HAP-1 (cell line): Measurements from ENCODE around the gene CHRDL1.
"Not testable (repeated sequence)": the region's sequence is repeated elsewhere in the genome, so short reads cannot be mapped to it uniquely, and the experiment has no call there.

Experiments used
- DNase-seq, 2 experiments: peaks; one replicate each; pipeline ENCODE4 v3.0.0-alpha.2; 2016 to 2020; ENCODE audit warnings: low spot score in 2 of 2
- H3K27me3 ChIP-seq: fragments of 250-450 bp; sonication (Bioruptor Pico); 2 replicates; pipeline ENCODE4 v1.5.1; 2020; ENCODE audit warnings: low read depth, mild to moderate bottlenecking, moderate library complexity
- H3K36me3 ChIP-seq: fragments of 250-450 bp; sonication (Bioruptor Pico); replicated peaks from 2 replicates; pipeline ENCODE4 v1.5.1; 2020; ENCODE audit warnings: mild to moderate bottlenecking
- H3K4me1 ChIP-seq: fragments of 250-450 bp; sonication (Bioruptor Pico); 2 replicates; pipeline ENCODE4 v1.5.1; 2020; ENCODE audit warnings: mild to moderate bottlenecking
- H3K4me3 ChIP-seq: fragments of 250-450 bp; sonication (Bioruptor Pico); 2 replicates; pipeline ENCODE4 v1.5.1; 2020; ENCODE audit warnings: mild to moderate bottlenecking, moderate library complexity
- H3K9me3 ChIP-seq: fragments of 250-450 bp; sonication (Bioruptor Pico); 2 replicates; pipeline ENCODE4 v1.5.1; 2020; ENCODE audit warnings: mild to moderate bottlenecking, moderate library complexity
- in situ Hi-C: fragments of 300-500 bp; cut with MboI; formaldehyde crosslinking; loops from 3 replicates; pipeline ENCODE4 v1.14.3; 2020; ENCODE audit warnings: low sequenced_read_pairs, inconsistent platforms, mixed read lengths

Gene CHRDL1, protein sequence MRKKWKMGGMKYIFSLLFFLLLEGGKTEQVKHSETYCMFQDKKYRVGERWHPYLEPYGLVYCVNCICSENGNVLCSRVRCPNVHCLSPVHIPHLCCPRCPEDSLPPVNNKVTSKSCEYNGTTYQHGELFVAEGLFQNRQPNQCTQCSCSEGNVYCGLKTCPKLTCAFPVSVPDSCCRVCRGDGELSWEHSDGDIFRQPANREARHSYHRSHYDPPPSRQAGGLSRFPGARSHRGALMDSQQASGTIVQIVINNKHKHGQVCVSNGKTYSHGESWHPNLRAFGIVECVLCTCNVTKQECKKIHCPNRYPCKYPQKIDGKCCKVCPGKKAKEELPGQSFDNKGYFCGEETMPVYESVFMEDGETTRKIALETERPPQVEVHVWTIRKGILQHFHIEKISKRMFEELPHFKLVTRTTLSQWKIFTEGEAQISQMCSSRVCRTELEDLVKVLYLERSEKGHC

DNA sequence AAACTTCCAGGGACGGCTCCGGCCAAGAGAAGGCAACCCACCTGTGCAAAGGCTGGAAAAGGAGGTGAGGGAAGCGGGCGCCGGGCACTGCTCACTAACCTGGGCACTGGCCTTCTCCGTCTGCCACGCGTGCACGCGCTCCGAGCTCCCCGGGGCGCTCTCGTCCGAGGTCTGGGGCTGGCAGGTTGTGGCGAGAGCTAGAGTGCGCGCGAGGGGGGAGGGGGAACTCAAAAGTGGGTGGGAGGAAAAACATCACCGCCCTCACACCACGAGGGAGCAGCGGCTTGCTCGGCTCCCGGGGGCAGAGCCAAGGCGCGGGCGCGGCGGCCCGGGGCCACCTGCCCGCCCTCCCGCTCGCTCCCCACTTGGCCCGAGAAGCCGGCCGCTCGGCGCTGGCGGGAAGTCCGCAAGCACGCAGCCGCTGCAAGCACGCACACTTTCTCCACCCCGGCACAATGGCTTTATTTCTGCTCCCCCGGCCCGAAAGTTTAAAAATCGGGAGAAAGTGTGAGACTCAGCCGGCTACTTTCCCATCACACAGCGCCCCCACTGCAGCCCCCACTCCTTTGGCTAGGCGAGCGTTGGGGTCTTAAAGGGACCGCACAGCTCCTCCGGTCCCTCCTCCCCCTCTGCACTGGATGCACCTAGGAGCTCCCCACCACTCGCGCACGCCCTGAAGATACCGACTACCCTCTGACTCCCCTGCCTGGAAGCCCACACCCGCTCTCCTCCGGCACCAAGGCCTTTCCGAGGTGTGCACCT lies at the start of gene CHRDL1:
CHRDL1 (minus strand) TSS at position 173 of the 762 bp plus-strand sequence. CDS start 3,636 bp downstream, outside the sequence.
- H3K4me3 ChIP-seq: peak within 1 kb of the TSS; percentile 35
- peaks cover 19% of the 10 kb centered on the region for H3K4me1 ChIP-seq
- in situ Hi-C loops: no loop called here
- H3K9me3 ChIP-seq: no peaks in the 10 kb centered on the region
- DNase-seq: peak; percentile 65 to 91
- no peaks in the 10 kb centered on the region for H3K27me3 ChIP-seq
- no peaks in the 10 kb centered on the region for H3K36me3 ChIP-seq

DNA sequence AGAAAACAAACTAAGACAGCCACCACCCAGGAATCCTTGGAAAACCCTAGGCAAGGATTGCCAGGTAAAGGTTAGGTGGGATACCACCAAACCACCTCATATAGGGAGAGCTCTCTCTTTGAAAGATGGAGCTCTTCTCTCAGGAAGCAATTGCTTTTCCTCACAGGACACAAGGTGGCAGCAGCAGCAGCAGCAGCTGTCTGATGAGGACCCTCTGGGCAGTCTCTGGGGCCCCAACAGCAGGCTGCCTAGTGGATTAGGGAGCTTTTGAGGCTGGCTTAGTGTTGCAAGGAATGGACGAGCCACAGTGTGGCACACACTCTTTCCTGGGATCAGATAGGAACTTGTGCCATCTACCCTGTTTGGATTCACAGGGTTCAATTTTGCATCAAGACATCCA lies 41.4 kb upstream of the CHRDL1 start:
- Histone ChIP-seq H3K27me3 (no peaks in the 10 kb centered on the region), H3K4me3 (no peak overlapping the region)
- in situ Hi-C loops: no loop called here

DNA sequence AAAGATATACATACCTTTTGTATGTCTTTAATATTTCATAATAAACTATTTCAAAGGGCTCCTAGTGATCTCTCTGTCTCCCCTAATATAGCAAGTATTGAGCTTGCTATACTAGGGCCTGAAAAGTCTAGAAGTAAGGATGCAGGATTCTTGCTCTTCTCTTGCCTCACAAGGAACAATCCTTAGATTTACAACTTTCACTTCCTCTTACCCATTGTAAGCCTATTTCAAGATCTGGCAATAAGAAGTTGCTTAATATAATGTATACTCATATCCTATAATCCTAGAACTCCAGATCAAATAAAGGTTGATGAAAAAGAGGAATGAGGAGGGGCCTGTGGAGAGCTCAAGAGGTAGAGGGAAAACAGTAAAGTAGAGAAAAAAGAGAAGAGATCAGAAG lies 40.8 kb upstream of the CHRDL1 start:
- DNase-seq: no peak
- in situ Hi-C loops: no loop called here
- Histone ChIP-seq H3K27me3 (no peaks in the 10 kb centered on the region), H3K4me3 (no peak overlapping the region), H3K36me3 (no peaks in the 10 kb centered on the region), H3K4me1 (peaks cover 16% of the 10 kb centered on the region), H3K9me3 (no peaks in the 10 kb centered on the region)

More for the DNA sequence above, 41.4 kb upstream of the CHRDL1 start:
- peaks cover 16% of the 10 kb centered on the region for H3K4me1 ChIP-seq
- H3K9me3 ChIP-seq: no peaks in the 10 kb centered on the region
- no peaks in the 10 kb centered on the region for H3K36me3 ChIP-seq
- DNase-seq: peak; percentile 52 to 71

DNA sequence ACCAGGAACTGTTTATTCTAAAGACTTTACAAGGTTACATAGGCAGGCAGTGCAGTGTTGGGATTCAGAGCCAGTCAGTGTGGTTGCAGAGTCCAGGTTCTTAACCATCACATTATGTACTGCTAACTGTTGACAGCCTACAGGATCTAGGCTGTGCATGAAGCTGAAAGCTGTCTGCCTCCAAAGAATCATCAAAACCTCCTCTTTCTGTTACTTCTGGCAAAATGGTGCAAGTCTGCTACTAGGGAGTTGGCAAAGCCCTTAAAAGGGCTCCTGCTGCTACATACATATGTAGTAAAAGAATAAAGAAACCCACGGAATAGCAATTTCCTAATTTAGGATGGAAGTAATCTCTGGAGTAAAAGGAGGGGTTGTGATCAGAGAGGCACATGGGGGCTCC lies 40.4 kb upstream of the CHRDL1 start:
- H3K36me3 ChIP-seq: no peaks in the 10 kb centered on the region
- no peak for DNase-seq
- in situ Hi-C loops: no loop called here
- H3K27me3 ChIP-seq: no peaks in the 10 kb centered on the region
- no peaks in the 10 kb centered on the region for H3K9me3 ChIP-seq
- no peak overlapping the region for H3K4me3 ChIP-seq
- peaks cover 16% of the 10 kb centered on the region for H3K4me1 ChIP-seq

DNA sequence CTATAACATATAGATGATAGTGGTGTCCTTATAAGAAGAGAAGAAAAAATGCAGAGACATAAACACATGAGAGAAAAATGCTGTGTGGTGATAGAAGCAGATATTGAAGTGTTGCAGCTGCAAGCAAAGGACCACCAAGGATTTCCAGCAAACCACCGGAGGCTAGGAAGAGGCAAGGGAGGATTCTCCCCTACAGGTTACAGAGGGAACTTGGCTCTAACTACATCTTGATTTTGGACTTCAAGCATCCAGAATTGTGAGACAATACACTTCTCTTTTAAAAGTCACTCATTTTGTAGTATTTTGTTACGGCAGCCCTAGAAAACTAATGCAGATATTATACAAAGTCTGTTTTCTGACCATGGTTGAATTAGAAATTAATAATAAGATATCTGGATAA lies 30.4 kb upstream of the CHRDL1 start:
- no peaks in the 10 kb centered on the region for H3K36me3 ChIP-seq
- no peaks in the 10 kb centered on the region for H3K27me3 ChIP-seq
- H3K4me3 ChIP-seq: no peak overlapping the region
- no peaks in the 10 kb centered on the region for H3K9me3 ChIP-seq
- in situ Hi-C loops: no loop called here
- H3K4me1 ChIP-seq: no peaks in the 10 kb centered on the region
- no peak for DNase-seq

DNA sequence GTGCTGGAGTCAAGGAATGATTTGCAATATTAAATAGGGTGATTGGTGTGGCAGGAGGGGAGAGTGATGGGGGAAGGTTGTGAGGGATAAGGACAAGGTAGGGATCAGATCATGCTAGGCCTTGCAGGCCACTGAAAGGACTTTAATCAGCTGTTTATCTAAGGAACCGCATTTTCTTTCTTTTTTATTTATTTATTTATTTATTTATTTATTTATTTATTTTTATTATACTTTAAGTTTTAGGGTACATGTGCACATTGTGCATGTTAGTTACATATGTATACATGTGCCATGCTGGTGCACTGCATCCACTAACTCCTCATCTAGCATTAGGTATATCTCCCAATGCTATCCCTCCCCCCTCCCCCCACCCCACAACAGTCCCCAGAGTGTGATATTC lies 20.9 kb upstream of the CHRDL1 start:
- not testable (repeated sequence) for H3K4me3 ChIP-seq, H3K4me1 ChIP-seq, H3K36me3 ChIP-seq

DNA sequence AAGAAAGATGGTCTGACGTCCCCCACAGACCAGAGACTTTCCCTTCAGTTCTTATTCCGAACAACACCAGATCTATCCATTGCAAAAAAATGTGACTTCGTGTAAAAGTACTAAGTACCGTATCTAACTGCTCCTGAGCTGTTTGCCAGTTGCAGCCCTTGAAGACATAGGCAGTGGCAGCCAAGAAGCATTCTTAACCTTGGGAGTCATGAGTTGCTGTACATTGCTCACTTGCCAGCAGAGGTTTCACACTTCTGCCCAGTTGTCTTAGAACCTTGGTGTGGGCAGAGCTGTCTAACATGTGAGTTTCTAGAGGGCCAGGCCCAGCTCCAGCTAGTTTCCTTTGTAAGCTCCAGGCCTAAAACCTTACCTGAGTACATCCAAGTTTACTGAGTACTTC lies 10.5 kb upstream of the CHRDL1 start:
- Histone ChIP-seq H3K9me3 (no peaks in the 10 kb centered on the region), H3K4me3 (no peak overlapping the region), H3K4me1 (peaks cover 3% of the 10 kb centered on the region; the same call in 1 of the 2 replicates), H3K36me3 (no peaks in the 10 kb centered on the region), H3K27me3 (no peaks in the 10 kb centered on the region)
- in situ Hi-C loops: no loop called here
- no peak for DNase-seq

More for the DNA sequence above, 20.9 kb upstream of the CHRDL1 start:
- DNase-seq, H3K9me3 ChIP-seq, in situ Hi-C loops, H3K27me3 ChIP-seq: not testable (repeated sequence)

DNA sequence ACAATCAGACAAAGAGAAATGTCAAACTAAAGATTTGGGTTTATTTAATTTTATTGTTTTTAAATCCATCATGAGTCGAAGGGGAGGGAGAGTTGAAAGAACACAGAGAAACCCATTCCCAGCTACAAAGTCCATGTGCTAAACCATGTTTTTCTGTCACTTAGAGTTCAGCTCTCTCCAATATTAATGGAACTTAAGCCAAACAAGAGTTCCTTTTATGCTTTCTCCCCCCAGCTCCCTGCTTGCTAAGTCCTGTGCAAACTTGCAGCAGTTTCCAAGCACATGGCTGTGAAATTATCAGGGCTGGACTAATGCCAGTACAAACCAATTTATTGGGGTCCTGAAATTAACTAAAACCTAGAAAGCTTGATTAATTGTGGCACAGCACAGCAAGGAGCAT lies 9.7 kb upstream of the CHRDL1 start:
- Histone ChIP-seq H3K4me1 (peaks cover 3% of the 10 kb centered on the region; the same call in 1 of the 2 replicates), H3K9me3 (no peaks in the 10 kb centered on the region), H3K36me3 (no peaks in the 10 kb centered on the region), H3K27me3 (no peaks in the 10 kb centered on the region), H3K4me3 (no peak overlapping the region)
- DNase-seq: no peak
- in situ Hi-C loops: no loop called here

DNA sequence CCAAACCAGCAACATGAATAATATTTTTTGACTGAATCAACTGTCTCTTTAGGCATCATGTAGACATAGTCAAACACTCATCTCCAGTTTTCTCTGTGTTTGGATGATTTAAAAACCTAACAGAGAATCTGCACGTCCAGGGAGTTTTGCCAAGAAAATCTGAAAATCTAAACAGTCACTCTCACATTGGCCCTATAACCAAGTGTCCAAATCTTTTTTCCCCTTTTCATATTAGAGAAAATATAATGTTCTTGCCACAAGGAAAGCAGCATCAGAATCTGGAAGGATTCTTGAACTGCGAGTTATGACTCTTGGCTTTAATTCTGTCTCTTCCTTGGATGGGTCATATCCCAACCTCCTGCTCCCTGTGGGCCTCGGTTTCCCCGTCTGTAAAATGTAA lies 8.8 kb upstream of the CHRDL1 start:
- Histone ChIP-seq H3K27me3 (no peaks in the 10 kb centered on the region), H3K4me3 (no peak overlapping the region), H3K36me3 (no peaks in the 10 kb centered on the region), H3K4me1 (peaks cover 3% of the 10 kb centered on the region; the same call in 1 of the 2 replicates), H3K9me3 (no peaks in the 10 kb centered on the region)
- DNase-seq: no peak
- in situ Hi-C loops: no loop called here

DNA sequence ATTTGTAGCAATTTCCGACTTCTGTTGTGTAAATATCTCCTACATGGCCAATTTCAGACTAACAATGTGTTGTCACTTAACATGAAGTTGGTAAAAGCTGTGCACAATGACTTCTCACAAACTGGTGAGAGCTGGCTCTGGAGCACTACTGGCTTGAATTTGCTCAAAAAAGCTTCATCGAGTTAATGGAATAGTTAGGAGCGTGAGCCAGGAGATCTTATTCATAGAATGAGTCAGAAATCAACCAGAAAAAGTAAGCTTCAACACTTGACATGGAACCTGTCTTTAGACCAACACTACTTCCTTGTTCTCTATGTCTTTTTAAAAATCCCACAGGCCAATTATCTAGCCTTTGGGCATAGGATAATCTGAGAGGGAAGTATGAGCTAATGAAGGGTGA lies 7.9 kb upstream of the CHRDL1 start:
- Histone ChIP-seq H3K4me1 (peaks cover 3% of the 10 kb centered on the region; the same call in 1 of the 2 replicates), H3K27me3 (no peaks in the 10 kb centered on the region), H3K9me3 (no peaks in the 10 kb centered on the region), H3K36me3 (no peaks in the 10 kb centered on the region), H3K4me3 (no peak overlapping the region)
- in situ Hi-C loops: no loop called here
- DNase-seq: no peak

DNA sequence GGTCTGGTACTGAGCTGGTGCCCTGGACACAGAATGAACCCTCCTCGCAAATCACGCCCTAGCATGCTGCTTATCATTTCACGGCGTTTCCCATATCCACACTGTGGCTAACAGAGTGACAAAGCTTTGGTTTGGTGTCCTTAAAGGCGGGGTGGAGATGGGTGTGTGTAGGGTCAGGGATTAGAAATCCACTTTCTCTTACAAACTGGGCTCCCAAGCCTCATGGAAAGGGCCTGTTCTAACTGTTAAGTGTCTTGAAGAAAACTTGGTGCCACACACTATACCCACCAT lies 735 bp upstream of the CHRDL1 start:
- H3K27me3 ChIP-seq: no peaks in the 10 kb centered on the region

DNA sequence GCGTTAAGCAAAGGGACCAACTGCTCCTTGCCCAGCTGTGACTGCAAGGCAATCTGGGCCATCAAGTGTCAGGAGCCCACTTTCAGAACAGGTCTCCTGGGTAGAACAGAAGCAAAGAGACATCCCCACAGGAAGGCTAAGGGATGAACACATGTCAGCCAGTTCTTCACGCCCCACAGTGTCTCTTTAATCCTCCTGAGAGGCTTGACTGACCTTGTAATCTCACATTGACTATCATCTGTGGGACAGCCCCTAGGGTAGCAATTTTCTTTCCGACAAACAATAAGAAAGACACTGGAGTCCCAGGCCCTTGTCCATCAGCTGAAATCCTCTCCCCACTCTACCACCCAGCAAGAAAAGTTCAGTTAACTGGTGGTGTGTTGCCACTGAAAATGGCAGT lies 1.0 kb downstream of the CHRDL1 start:
- peak overlapping the region; percentile 35 for H3K4me3 ChIP-seq
- no peaks in the 10 kb centered on the region for H3K27me3 ChIP-seq
- no peaks in the 10 kb centered on the region for H3K36me3 ChIP-seq
- in situ Hi-C loops: no loop called here
- peaks cover 19% of the 10 kb centered on the region for H3K4me1 ChIP-seq
- no peak for DNase-seq
- no peaks in the 10 kb centered on the region for H3K9me3 ChIP-seq

More for the DNA sequence above, 735 bp upstream of the CHRDL1 start:
- in situ Hi-C loops: no loop called here
- peak overlapping the region; percentile 35 for H3K4me3 ChIP-seq
- H3K36me3 ChIP-seq: no peaks in the 10 kb centered on the region
- H3K4me1 ChIP-seq: peaks cover 19% of the 10 kb centered on the region
- no peaks in the 10 kb centered on the region for H3K9me3 ChIP-seq
- DNase-seq: no peak

DNA sequence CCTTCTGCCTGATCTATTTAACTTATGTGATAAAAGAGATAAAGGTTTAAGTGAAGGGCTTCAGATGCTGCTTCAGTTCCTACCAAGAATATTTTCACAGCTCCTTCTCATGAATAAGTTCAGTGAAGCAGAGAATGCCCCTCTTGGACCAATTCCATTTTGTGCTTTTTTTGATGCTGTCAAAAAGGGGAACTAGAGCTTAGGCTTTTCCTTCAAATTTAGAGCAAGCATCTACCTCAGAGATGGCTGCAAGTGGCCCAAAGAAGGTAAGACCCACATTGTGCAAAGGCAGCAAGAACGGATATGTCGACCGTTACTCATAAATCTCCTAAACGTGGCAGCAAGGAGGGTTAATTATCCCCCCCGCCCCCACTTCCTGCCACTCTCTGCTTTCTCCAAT lies 4.5 kb downstream of the CHRDL1 start:
- no peaks in the 10 kb centered on the region for H3K9me3 ChIP-seq
- H3K36me3 ChIP-seq: no peaks in the 10 kb centered on the region
- H3K27me3 ChIP-seq: no peaks in the 10 kb centered on the region
- in situ Hi-C loops: no loop called here
- H3K4me1 ChIP-seq: peaks cover 14% of the 10 kb centered on the region
- no peak for DNase-seq
- H3K4me3 ChIP-seq: no peak overlapping the region

DNA sequence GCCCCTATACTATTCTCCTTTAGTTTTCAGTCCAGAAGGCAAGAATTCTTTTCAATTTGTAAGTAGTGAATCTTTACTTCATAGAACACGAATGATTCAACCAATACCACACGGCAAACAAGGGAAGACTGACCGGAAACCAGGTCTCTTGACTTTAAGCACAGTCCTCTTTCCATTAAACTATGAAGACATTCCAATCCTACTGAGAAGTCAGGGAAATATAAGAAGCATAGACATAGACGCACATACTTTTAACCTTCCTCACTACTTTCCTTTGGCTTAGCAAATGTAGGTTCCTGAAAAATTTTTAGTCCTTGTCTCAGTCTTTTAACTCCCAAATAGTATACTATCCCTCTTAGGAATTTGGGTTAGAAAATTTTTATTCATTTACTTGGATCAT lies 9.1 kb downstream of the CHRDL1 start:
- H3K4me3 ChIP-seq: no peak overlapping the region
- DNase-seq: no peak
- in situ Hi-C loops: no loop called here
- H3K4me1 ChIP-seq: no peaks in the 10 kb centered on the region
- H3K27me3 ChIP-seq: no peaks in the 10 kb centered on the region
- H3K9me3 ChIP-seq: no peaks in the 10 kb centered on the region
- no peaks in the 10 kb centered on the region for H3K36me3 ChIP-seq
